Fibroblast of lung (primary cell): ENCODE data around the gene KCNMA1. TPM values are rescaled to one million over a fixed set of nuclear protein-coding genes. Genes with fewer than 3 reads are reported as not detected.

Experiments used
- DNase-seq, 2 donors: peaks; one replicate each; pipeline versions ENCODE4 v3.0.0 to v3.0.0-alpha.2; 2010; ENCODE audit warnings: low read depth in 2 of 2
- H2AFZ ChIP-seq: 2 replicates; pipeline ENCODE4 v1.5.1; 2012; ENCODE audit warnings: low read length, control low read depth, inconsistent platforms
- H3K27ac ChIP-seq: 2 replicates; pipeline ENCODE4 v1.5.1; 2011; ENCODE audit warnings: low read length, control low read depth; ENCODE audit not compliant: insufficient read depth
- H3K27me3 ChIP-seq: 2 replicates; pipeline ENCODE4 v1.5.1; 2011; ENCODE audit warnings: mild to moderate bottlenecking, low read length; ENCODE audit not compliant: control insufficient read depth, insufficient read depth
- H3K36me3 ChIP-seq: 2 replicates; pipeline ENCODE4 v1.5.1; 2011; ENCODE audit warnings: low read length; ENCODE audit not compliant: control insufficient read depth, insufficient read depth
- H3K4me1 ChIP-seq: 2 replicates; pipeline ENCODE4 v1.5.1; 2011; ENCODE audit warnings: low read length; ENCODE audit not compliant: control insufficient read depth, insufficient read depth; ENCODE audit errors: extremely low read depth
- H3K4me2 ChIP-seq: 2 replicates; pipeline ENCODE4 v1.5.1; 2011; ENCODE audit warnings: low read length, control low read depth; ENCODE audit not compliant: insufficient read depth; ENCODE audit errors: extremely low read depth
- H3K4me3 ChIP-seq, 4 experiments: fragments of 200-600 bp in 1 of 4; sonication (generic) in 1 of 4; replicated peaks in 1 of 4; 2 replicates each; pipeline ENCODE4 v1.5.1; 2011 to 2016; ENCODE audit warnings: low read length in 4 of 4, low read depth in 3 of 4, mild to moderate bottlenecking in 3 of 4, control low read depth in 2 of 4, inconsistent platforms in 1 of 4, mixed read lengths in 1 of 4; ENCODE audit not compliant: insufficient read depth in 1 of 4; ENCODE audit errors: control extremely low read depth in 1 of 4
- H3K79me2 ChIP-seq: 2 replicates; pipeline ENCODE4 v1.5.1; 2012; ENCODE audit warnings: mild to moderate bottlenecking, low read length, inconsistent platforms; ENCODE audit not compliant: control insufficient read depth, insufficient read depth
- H3K9ac ChIP-seq: 2 replicates; pipeline ENCODE4 v1.5.1; 2011; ENCODE audit warnings: mild to moderate bottlenecking, low read length, control low read depth; ENCODE audit not compliant: insufficient read depth
- H3K9me3 ChIP-seq: 2 replicates; pipeline ENCODE4 v1.5.1; 2012; ENCODE audit warnings: low read depth, low read length; ENCODE audit not compliant: control insufficient read depth, insufficient read depth
- H4K20me1 ChIP-seq: 2 replicates; pipeline ENCODE4 v1.5.1; 2011; ENCODE audit warnings: low read length; ENCODE audit not compliant: control insufficient read depth, insufficient read depth; ENCODE audit errors: extremely low read depth
- CTCF ChIP-seq, 2 donors: IDR thresholded peaks in 1 of 2; conservative IDR thresholded peaks in 1 of 2; 1 replicate in 1 of 2; 2 replicates in 1 of 2; pipeline ENCODE4 v1.5.1; 2011 to 2012; ENCODE audit warnings: low read length in 2 of 2, control low read depth in 1 of 2, inconsistent platforms in 1 of 2, low read depth in 1 of 2, mild to moderate bottlenecking in 1 of 2
- EZH2 ChIP-seq: IDR thresholded peaks from 2 replicates; pipeline ENCODE4 v1.5.1; 2012; ENCODE audit warnings: low read length, control low read depth, mild to moderate bottlenecking; ENCODE audit errors: missing control alignments
- polyA plus RNA-seq, 2 donors: library from polyadenylated mRNA; depleted of rRNA in 1 of 2; stranded (reverse) in 1 of 2; unstranded in 1 of 2; fragments of >200 nt; gene quantifications; 2 replicates each; pipeline ENCODE4 v1.2.1, GENCODE V29; 2011 to 2012; ENCODE audit warnings: missing spikeins in 1 of 2
- total RNA-seq: library from RNA; depleted of rRNA; stranded (reverse); fragments of >200 nt; gene quantifications from 2 replicates; pipeline ENCODE4 v1.2.1, GENCODE V29; 2014

The KCNMA1 gene
- total and polyA plus RNA-seq, 2 donors (not counting 1 experiment from before 2014, with no cell fraction given): 31.0 to 138 TPM

DNA sequence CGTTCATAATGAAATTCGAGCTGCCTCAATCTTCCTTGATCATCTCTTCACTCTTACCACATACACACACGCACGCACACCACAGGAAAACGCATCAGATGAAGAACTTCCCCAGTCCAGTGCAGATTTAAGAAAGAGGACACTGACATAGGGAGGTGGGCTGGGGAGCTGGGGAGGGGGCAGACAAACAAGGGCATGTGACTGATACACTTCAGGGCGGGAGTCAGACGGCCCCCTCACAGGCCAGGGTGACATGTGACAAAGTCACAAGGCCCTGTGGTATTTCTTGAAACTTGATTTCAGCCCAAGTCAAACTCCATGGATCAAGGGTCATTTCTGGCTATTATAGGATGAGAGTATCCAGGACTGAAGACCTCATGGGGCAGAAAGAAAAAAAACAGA is 82.6 kb downstream of the KCNMA1 start:
- Histone ChIP-seq H3K79me2 (peaks cover 1% of the 10 kb centered on the region), H3K27ac (no peak overlapping the region), H3K4me2 (no peak overlapping the region), H3K9ac (no peak overlapping the region), H3K36me3 (peaks cover 2% of the 10 kb centered on the region), H2AFZ (no peak overlapping the region), H3K4me1 (no peaks in the 10 kb centered on the region), H3K4me3 (no peak overlapping the region), H3K27me3 (no peaks in the 10 kb centered on the region), H3K9me3 (no peaks in the 10 kb centered on the region), H4K20me1 (no peaks in the 10 kb centered on the region)
- TF ChIP-seq EZH2 (no peak), CTCF (conservative IDR thresholded peaks at IDR 0.05 in 1 of 2, IDR thresholded peaks at IDR 0.05 in 1 of 2; ENCODE audit: low read depth in 1 of 2, low read length in 2 of 2) (no peak)
- DNase-seq: peak in 1 of 2 donors; percentile 28

GRCh38 chr10:77553966-77554365 is 83.6 kb downstream of the KCNMA1 start:
- no peak for TF ChIP-seq EZH2
- TF ChIP-seq CTCF (conservative IDR thresholded peaks at IDR 0.05 in 1 of 2, IDR thresholded peaks at IDR 0.05 in 1 of 2; ENCODE audit: low read depth in 1 of 2, low read length in 2 of 2): no peak
- H3K4me2 ChIP-seq: no peak overlapping the region
- no peaks in the 10 kb centered on the region for H4K20me1 ChIP-seq
- no peak overlapping the region for H3K9ac ChIP-seq
- no peaks in the 10 kb centered on the region for H3K4me1 ChIP-seq
- peaks cover 1% of the 10 kb centered on the region for H3K79me2 ChIP-seq
- H2AFZ ChIP-seq: no peak overlapping the region
- H3K9me3 ChIP-seq: no peaks in the 10 kb centered on the region
- H3K4me3 ChIP-seq: no peak overlapping the region
- H3K27me3 ChIP-seq: no peaks in the 10 kb centered on the region
- peaks cover 2% of the 10 kb centered on the region for H3K36me3 ChIP-seq
- no peak overlapping the region for H3K27ac ChIP-seq
- DNase-seq: peak in 1 of 2 donors; percentile 36

DNA sequence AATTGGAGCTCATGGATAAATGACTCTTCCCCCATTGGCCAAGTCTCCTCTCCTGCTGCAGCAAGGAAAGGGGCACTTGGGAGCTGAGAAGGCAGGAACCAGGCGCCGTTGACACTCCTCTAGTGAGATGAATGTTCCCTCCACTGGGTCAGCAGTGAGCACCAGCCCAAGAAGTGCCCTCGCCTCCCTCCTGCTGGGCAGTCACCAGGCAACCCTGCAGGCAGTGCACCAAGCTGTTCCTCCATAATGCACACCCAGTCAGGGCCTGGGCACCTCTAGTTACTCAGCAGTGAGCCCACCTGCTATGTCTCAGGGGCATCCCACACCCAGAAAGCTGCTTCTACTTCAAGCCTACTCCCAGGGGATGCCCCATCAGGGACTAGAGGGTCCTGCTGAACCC is 84.3 kb downstream of the KCNMA1 start:
- no peak for TF ChIP-seq EZH2
- TF ChIP-seq CTCF (conservative IDR thresholded peaks at IDR 0.05 in 1 of 2, IDR thresholded peaks at IDR 0.05 in 1 of 2; ENCODE audit: low read depth in 1 of 2, low read length in 2 of 2): no peak
- Histone ChIP-seq H3K27ac (no peak overlapping the region), H3K79me2 (no peaks in the 10 kb centered on the region)

More for the DNA sequence above, 84.3 kb downstream of the KCNMA1 start:
- no peak for DNase-seq
- peaks cover 1% of the 10 kb centered on the region for H3K36me3 ChIP-seq
- no peak overlapping the region for H3K4me2 ChIP-seq
- H3K4me3 ChIP-seq: no peak overlapping the region
- no peak overlapping the region for H2AFZ ChIP-seq
- H3K27me3 ChIP-seq: no peaks in the 10 kb centered on the region
- H4K20me1 ChIP-seq: no peaks in the 10 kb centered on the region
- H3K4me1 ChIP-seq: no peaks in the 10 kb centered on the region
- no peaks in the 10 kb centered on the region for H3K9me3 ChIP-seq
- H3K9ac ChIP-seq: no peak overlapping the region
